Neural cell (in vitro differentiated cells): ENCODE results near the gene ALDH3A2. TPM values are rescaled to one million over a fixed set of nuclear protein-coding genes. Genes with fewer than 3 reads are reported as not detected.

Source experiments
- H2AFZ ChIP-seq: fragments of 200-600, 300-800 bp; sonication (generic), shearing (Covaris generic); 2 replicates; pipeline ENCODE4 v1.6.0; 2014; ENCODE audit warnings: low read depth, mild to moderate bottlenecking, antibody characterized with exemption, low read length, moderate library complexity
- H3F3A ChIP-seq: fragments of 200-600 bp; shearing (Covaris generic); 2 replicates; pipeline ENCODE4 v1.6.1; 2016; ENCODE audit warnings: mild to moderate bottlenecking, moderate library complexity, mixed read lengths, antibody characterized with exemption, low read length; ENCODE audit not compliant: insufficient read depth, poor library complexity, severe bottlenecking
- H3K27ac ChIP-seq: fragments of 200-600, 300-800 bp; sonication (generic), shearing (Covaris generic); 2 replicates; pipeline ENCODE4 v1.5.1; 2014; ENCODE audit warnings: mild to moderate bottlenecking, low read length, moderate library complexity
- H3K27me3 ChIP-seq: fragments of 300-800, 200-600 bp; sonication (generic), shearing (Covaris generic); 2 replicates; pipeline ENCODE4 v1.6.0; 2014; ENCODE audit warnings: mild to moderate bottlenecking, low read depth, low read length, moderate library complexity; ENCODE audit not compliant: insufficient read depth
- H3K36me3 ChIP-seq: fragments of 300-800, 200-600 bp; sonication (generic), shearing (Covaris generic); 2 replicates; pipeline ENCODE4 v1.5.1; 2014; ENCODE audit warnings: mild to moderate bottlenecking, antibody characterized with exemption, low read length, moderate library complexity; ENCODE audit not compliant: insufficient read depth
- H3K4me2 ChIP-seq: fragments of 300-800, 200-600 bp; sonication (generic), shearing (Covaris generic); 2 replicates; pipeline ENCODE4 v1.6.0; 2014; ENCODE audit warnings: mild to moderate bottlenecking, low read length
- H3K4me3 ChIP-seq: fragments of 300-800, 200-600 bp; sonication (generic), shearing (Covaris generic); 2 replicates; pipeline ENCODE4 v1.5.1; 2014; ENCODE audit warnings: mild to moderate bottlenecking, low read length, moderate library complexity
- H3K79me2 ChIP-seq: fragments of 200-600 bp; shearing (Covaris generic); replicated peaks from 2 replicates; pipeline ENCODE4 v1.6.0; 2014; ENCODE audit warnings: mild to moderate bottlenecking, low read length, moderate library complexity; ENCODE audit not compliant: insufficient read depth
- H3K9ac ChIP-seq: fragments of 300-800, 200-600 bp; sonication (generic), shearing (Covaris generic); 2 replicates; pipeline ENCODE4 v1.6.1; 2016; ENCODE audit warnings: mild to moderate bottlenecking, low read length, mixed read lengths
- H3K9me2 ChIP-seq: fragments of 200-600 bp; shearing (Covaris generic); 2 replicates; pipeline ENCODE4 v1.6.1; 2016; ENCODE audit warnings: mild to moderate bottlenecking, low read length, mixed read lengths; ENCODE audit not compliant: insufficient read depth
- H3K9me3 ChIP-seq: fragments of 200-600, 300-800 bp; sonication (generic), shearing (Covaris generic); 2 replicates; pipeline ENCODE4 v1.6.1; 2016; ENCODE audit warnings: mild to moderate bottlenecking, mixed run types, low read length, moderate library complexity, mixed read lengths
- H4K20me1 ChIP-seq: fragments of 200-600 bp; shearing (Covaris generic); 2 replicates; pipeline ENCODE4 v1.6.1; 2016; ENCODE audit warnings: mild to moderate bottlenecking, mixed run types; ENCODE audit not compliant: insufficient read depth
- EP300 ChIP-seq: fragments of 450-650 bp; conservative IDR thresholded peaks from 2 replicates; pipeline ENCODE4 v1.6.1; 2014; ENCODE audit warnings: antibody characterized with exemption, mild to moderate bottlenecking, moderate library complexity; ENCODE audit not compliant: poor library complexity, severe bottlenecking
- EZH2 ChIP-seq: fragments of 200-600, 300-800 bp; shearing (Covaris generic), sonication (generic); IDR thresholded peaks from 2 replicates; pipeline ENCODE4 v1.6.1; 2014; ENCODE audit warnings: antibody characterized with exemption, low read length, borderline replicate concordance, mild to moderate bottlenecking; ENCODE audit not compliant: insufficient read depth, poor library complexity, severe bottlenecking
- MXI1 ChIP-seq: fragments of 450-650 bp; conservative IDR thresholded peaks from 2 replicates; pipeline ENCODE4 v1.6.1; 2014; ENCODE audit warnings: antibody characterized with exemption, mild to moderate bottlenecking; ENCODE audit not compliant: poor library complexity, severe bottlenecking
- POLR2AphosphoS5 ChIP-seq: IDR thresholded peaks from 2 replicates; pipeline ENCODE4 v1.6.1; 2012
- RAD21 ChIP-seq: fragments of 450-650 bp; conservative IDR thresholded peaks from 2 replicates; pipeline ENCODE4 v1.6.1; 2014; ENCODE audit warnings: antibody characterized with exemption, mild to moderate bottlenecking, moderate library complexity
- SMC3 ChIP-seq: fragments of 450-650 bp; conservative IDR thresholded peaks from 2 replicates; pipeline ENCODE4 v1.6.1; 2014; ENCODE audit warnings: antibody characterized with exemption, mild to moderate bottlenecking, moderate library complexity; ENCODE audit not compliant: poor library complexity
- TAF1 ChIP-seq: IDR thresholded peaks from 2 replicates; pipeline ENCODE4 v1.6.1; 2012; ENCODE audit warnings: low read depth
- polyA plus RNA-seq: library from polyadenylated mRNA; depleted of rRNA; stranded (reverse); fragments of >200 nt; gene quantifications from 2 replicates; pipeline ENCODE4 v1.2.3, GENCODE V29; 2014
- TF ChIP-seq, protein P1 (sequence below): fragments of 450-650 bp; IDR thresholded peaks from 2 replicates; pipeline ENCODE4 v1.5.1; 2014; ENCODE audit warnings: antibody characterized with exemption, mild to moderate bottlenecking, moderate library complexity; ENCODE audit not compliant: poor library complexity, severe bottlenecking
- TF ChIP-seq, protein P2 (sequence below): IDR thresholded peaks from 2 replicates; pipeline ENCODE4 v1.6.1; 2012; ENCODE audit warnings: borderline replicate concordance

ALDH3A2 gene
- polyA plus RNA-seq, 1 donor from 2014 or later: 51.2 TPM

DNA sequence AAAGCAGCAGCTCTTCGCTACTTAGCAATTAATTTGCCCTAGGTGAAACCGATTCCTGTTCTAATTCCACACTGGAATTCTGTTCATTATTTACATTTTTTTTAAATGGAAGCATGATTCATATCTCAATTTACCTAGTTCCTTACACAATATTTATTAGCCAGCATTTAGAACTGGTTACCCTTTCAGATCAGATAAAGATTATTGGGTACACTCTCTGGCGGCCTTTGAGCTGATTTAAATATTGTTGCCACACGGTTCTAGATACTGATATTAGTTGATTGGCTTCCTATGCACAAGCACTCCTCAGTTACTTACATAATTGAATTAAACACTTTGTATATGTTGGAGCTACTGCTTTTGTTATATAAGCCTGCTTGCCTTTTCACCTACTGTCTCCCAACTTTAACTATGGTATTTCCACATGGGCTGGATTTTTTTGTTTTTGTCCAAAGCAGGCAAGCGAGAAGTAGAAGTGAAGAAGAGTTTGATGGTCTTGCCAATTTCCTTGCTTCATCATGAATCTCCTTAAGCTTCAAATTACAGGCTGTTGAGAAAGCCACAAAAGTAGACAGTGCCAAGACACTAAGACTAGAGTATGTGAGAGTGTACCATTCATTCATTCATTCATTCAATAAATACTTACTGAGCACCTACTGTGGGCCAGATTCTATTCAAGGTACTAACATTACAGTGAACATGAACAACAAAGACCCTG lies 3.9 kb upstream of the ALDH3A2 start:
- Histone ChIP-seq H3K4me3 (no peak overlapping the region), H3K27me3 (no peaks in the 10 kb centered on the region), H3K36me3 (no peaks in the 10 kb centered on the region), H3K4me2 (no peak overlapping the region), H3K9me2 (no peaks in the 10 kb centered on the region), H3K27ac (no peak overlapping the region), H3F3A (peaks cover 6% of the 10 kb centered on the region), H3K9ac (no peak overlapping the region), H4K20me1 (no peaks in the 10 kb centered on the region), H2AFZ (no peak overlapping the region), H3K79me2 (peaks cover 7% of the 10 kb centered on the region), H3K9me3 (no peaks in the 10 kb centered on the region)
- TF ChIP-seq RAD21 (no peak), SMC3 (no peak), EP300 (no peak), TAF1 (no peak), EZH2 (no peak), POLR2AphosphoS5 (no peak), MXI1 (no peak)
- TF ChIP-seq, protein P1, sequence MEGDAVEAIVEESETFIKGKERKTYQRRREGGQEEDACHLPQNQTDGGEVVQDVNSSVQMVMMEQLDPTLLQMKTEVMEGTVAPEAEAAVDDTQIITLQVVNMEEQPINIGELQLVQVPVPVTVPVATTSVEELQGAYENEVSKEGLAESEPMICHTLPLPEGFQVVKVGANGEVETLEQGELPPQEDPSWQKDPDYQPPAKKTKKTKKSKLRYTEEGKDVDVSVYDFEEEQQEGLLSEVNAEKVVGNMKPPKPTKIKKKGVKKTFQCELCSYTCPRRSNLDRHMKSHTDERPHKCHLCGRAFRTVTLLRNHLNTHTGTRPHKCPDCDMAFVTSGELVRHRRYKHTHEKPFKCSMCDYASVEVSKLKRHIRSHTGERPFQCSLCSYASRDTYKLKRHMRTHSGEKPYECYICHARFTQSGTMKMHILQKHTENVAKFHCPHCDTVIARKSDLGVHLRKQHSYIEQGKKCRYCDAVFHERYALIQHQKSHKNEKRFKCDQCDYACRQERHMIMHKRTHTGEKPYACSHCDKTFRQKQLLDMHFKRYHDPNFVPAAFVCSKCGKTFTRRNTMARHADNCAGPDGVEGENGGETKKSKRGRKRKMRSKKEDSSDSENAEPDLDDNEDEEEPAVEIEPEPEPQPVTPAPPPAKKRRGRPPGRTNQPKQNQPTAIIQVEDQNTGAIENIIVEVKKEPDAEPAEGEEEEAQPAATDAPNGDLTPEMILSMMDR: no peak
- TF ChIP-seq, protein P2, sequence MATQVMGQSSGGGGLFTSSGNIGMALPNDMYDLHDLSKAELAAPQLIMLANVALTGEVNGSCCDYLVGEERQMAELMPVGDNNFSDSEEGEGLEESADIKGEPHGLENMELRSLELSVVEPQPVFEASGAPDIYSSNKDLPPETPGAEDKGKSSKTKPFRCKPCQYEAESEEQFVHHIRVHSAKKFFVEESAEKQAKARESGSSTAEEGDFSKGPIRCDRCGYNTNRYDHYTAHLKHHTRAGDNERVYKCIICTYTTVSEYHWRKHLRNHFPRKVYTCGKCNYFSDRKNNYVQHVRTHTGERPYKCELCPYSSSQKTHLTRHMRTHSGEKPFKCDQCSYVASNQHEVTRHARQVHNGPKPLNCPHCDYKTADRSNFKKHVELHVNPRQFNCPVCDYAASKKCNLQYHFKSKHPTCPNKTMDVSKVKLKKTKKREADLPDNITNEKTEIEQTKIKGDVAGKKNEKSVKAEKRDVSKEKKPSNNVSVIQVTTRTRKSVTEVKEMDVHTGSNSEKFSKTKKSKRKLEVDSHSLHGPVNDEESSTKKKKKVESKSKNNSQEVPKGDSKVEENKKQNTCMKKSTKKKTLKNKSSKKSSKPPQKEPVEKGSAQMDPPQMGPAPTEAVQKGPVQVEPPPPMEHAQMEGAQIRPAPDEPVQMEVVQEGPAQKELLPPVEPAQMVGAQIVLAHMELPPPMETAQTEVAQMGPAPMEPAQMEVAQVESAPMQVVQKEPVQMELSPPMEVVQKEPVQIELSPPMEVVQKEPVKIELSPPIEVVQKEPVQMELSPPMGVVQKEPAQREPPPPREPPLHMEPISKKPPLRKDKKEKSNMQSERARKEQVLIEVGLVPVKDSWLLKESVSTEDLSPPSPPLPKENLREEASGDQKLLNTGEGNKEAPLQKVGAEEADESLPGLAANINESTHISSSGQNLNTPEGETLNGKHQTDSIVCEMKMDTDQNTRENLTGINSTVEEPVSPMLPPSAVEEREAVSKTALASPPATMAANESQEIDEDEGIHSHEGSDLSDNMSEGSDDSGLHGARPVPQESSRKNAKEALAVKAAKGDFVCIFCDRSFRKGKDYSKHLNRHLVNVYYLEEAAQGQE: no peak

DNA sequence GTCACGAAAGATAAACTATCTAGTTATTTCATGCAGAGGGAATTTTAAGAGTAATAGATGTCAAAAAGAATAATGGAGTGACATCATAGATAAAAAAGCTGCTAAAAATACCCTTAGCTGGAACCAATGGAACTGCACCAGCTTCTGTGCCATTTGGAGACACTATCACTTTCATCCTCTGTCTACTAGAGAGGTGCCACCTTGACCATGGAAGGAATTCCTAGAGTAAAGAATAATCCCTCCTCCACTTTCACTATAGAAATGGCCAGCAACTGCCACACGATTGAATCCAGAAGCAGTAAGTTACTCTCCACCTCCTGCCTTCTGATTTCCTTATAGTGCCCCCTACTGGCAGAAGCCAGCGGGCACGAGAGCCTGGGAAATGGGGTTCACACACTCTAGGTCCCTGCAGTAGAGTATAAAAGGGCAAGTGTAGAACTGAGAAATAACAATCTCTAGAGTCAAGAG lies 2.8 kb upstream of the ALDH3A2 start:
- H4K20me1 ChIP-seq: no peaks in the 10 kb centered on the region
- no peak overlapping the region for H3K27ac ChIP-seq
- no peaks in the 10 kb centered on the region for H3K27me3 ChIP-seq
- peaks cover 6% of the 10 kb centered on the region for H3F3A ChIP-seq
- peaks cover 16% of the 10 kb centered on the region for H3K79me2 ChIP-seq
- H3K9ac ChIP-seq: no peak overlapping the region
- H3K4me2 ChIP-seq: no peak overlapping the region
- no peaks in the 10 kb centered on the region for H3K9me3 ChIP-seq
- TF ChIP-seq POLR2AphosphoS5 (no peak), EP300 (no peak)
- no peaks in the 10 kb centered on the region for H3K36me3 ChIP-seq
- H3K9me2 ChIP-seq: no peaks in the 10 kb centered on the region
- no peak overlapping the region for H3K4me3 ChIP-seq
- no peak overlapping the region for H2AFZ ChIP-seq
